HepG2 (cell line): ENCODE data around the gene SCAMP3. TPM values are rescaled to one million over a fixed set of nuclear protein-coding genes. Genes with fewer than 3 reads are reported as not detected.

ENCODE experiments used
- ATRX ChIP-seq: sonication (generic); formaldehyde crosslinking; IDR thresholded peaks from 2 replicates; pipeline ENCODE4 v1.4.0; 2020; ENCODE audit warnings: missing genetic modification reagents, borderline replicate concordance
- CENPBD1 ChIP-seq: sonication (generic); formaldehyde crosslinking; IDR thresholded peaks from 2 replicates; pipeline ENCODE4 v1.8.0; 2022; ENCODE audit warnings: missing genetic modification reagents, low read depth, mild to moderate bottlenecking, borderline replicate concordance
- GTF2F1 ChIP-seq: fragments of 150-350 bp; IDR thresholded peaks from 2 replicates; pipeline ENCODE4 v1.6.1; 2014; ENCODE audit warnings: low read length
- MIER2 ChIP-seq: IDR thresholded peaks from 2 replicates; pipeline ENCODE4 v1.6.1; 2016; ENCODE audit warnings: missing biosample characterization, missing genetic modification reagents
- MIXL1 ChIP-seq: IDR thresholded peaks from 2 replicates; pipeline ENCODE4 v1.6.1; 2016
- NPAS2 ChIP-seq: sonication (generic); formaldehyde crosslinking; IDR thresholded peaks from 2 replicates; pipeline ENCODE4 v1.8.0; 2022; ENCODE audit warnings: mild to moderate bottlenecking, missing genetic modification reagents, borderline replicate concordance
- NR3C1 ChIP-seq: sonication (generic); formaldehyde crosslinking; IDR thresholded peaks from 2 replicates; pipeline ENCODE4 v1.4.0; 2020; ENCODE audit warnings: missing genetic modification reagents
- RBM22 ChIP-seq: fragments of 200-400 bp; formaldehyde crosslinking; optimal IDR thresholded peaks from 2 replicates; pipeline ENCODE3; 2017; ENCODE audit warnings: mild to moderate bottlenecking, low read length, moderate library complexity
- RCOR2 ChIP-seq: IDR thresholded peaks from 2 replicates; pipeline ENCODE4 v1.6.1; 2016; ENCODE audit warnings: missing biosample characterization, missing genetic modification reagents
- TOE1 ChIP-seq: sonication (generic); formaldehyde crosslinking; IDR thresholded peaks from 2 replicates; pipeline ENCODE4 v1.4.0; 2020; ENCODE audit warnings: mild to moderate bottlenecking, missing genetic modification reagents
- U2AF1 ChIP-seq: fragments of 200-400 bp; formaldehyde crosslinking; optimal IDR thresholded peaks from 2 replicates; pipeline ENCODE3; 2017; ENCODE audit warnings: mild to moderate bottlenecking, low read depth, low read length
- ZFX ChIP-seq: sonication (generic); formaldehyde crosslinking; IDR thresholded peaks from 2 replicates; pipeline ENCODE4 v1.4.0; 2020; ENCODE audit warnings: mild to moderate bottlenecking, low read depth, missing genetic modification reagents, moderate library complexity
- ZKSCAN8 ChIP-seq: IDR thresholded peaks from 2 replicates; pipeline ENCODE4 v1.6.1; 2016; ENCODE audit warnings: borderline replicate concordance, missing genetic modification reagents, missing compliant biosample characterization
- ZNF512 ChIP-seq: sonication (generic); formaldehyde crosslinking; IDR thresholded peaks from 2 replicates; pipeline ENCODE4 v1.4.0; 2020; ENCODE audit warnings: mild to moderate bottlenecking, missing genetic modification reagents
- ZNF629 ChIP-seq: sonication (generic); formaldehyde crosslinking; conservative IDR thresholded peaks from 2 replicates; pipeline ENCODE4 v1.5.0; 2020; ENCODE audit warnings: missing genetic modification reagents
- ZSCAN20 ChIP-seq: sonication (generic); formaldehyde crosslinking; IDR thresholded peaks from 2 replicates; pipeline ENCODE4 v1.4.0; 2020; ENCODE audit warnings: missing genetic modification reagents, mild to moderate bottlenecking, borderline replicate concordance
- polyA plus RNA-seq, 8 experiments: library from polyadenylated mRNA; depleted of rRNA in 3 of 8; stranded (reverse) in 7 of 8; unstranded in 1 of 8; fragments of >200 nt; fragmentation: Illumina TruSeq in 4 of 8; extraction: Trizol in 4 of 8; gene quantifications; 2 replicates each; pipeline versions ENCODE4 v1.2.1 to v1.2.3, GENCODE V29; 2011 to 2016; ENCODE audit warnings: low read depth in 4 of 8, missing spikeins in 1 of 8, mixed read lengths in 1 of 8; ENCODE audit not compliant: insufficient read depth in 1 of 8
- total RNA-seq, 5 experiments: library from RNA; depleted of rRNA; stranded (reverse); fragments of >200 nt; fragmentation: Illumina TruSeq; extraction: Trizol; gene quantifications; 2 replicates each; pipeline ENCODE4 v1.2.3, GENCODE V29; 2016; ENCODE audit warnings: low read depth in 1 of 5
- TF ChIP-seq, protein P1 (sequence below): sonication (generic); formaldehyde crosslinking; IDR thresholded peaks from 2 replicates; pipeline ENCODE4 v1.8.0; 2022; ENCODE audit warnings: missing genetic modification reagents, mild to moderate bottlenecking, borderline replicate concordance
- TF ChIP-seq, protein P2 (sequence below): sonication (generic); formaldehyde crosslinking; conservative IDR thresholded peaks from 2 replicates; pipeline ENCODE4 v1.5.0; 2020; ENCODE audit warnings: missing genetic modification reagents
- TF ChIP-seq, protein P3 (sequence below): sonication (generic); formaldehyde crosslinking; IDR thresholded peaks from 2 replicates; pipeline ENCODE4 v1.4.0; 2020; ENCODE audit warnings: missing genetic modification reagents

Gene SCAMP3
- total and polyA plus RNA-seq, 2 of the 13 experiments (the other 11 are each of a cell fraction or from before 2014, with no cell fraction given), result 46.8 to 83.3 TPM

DNA sequence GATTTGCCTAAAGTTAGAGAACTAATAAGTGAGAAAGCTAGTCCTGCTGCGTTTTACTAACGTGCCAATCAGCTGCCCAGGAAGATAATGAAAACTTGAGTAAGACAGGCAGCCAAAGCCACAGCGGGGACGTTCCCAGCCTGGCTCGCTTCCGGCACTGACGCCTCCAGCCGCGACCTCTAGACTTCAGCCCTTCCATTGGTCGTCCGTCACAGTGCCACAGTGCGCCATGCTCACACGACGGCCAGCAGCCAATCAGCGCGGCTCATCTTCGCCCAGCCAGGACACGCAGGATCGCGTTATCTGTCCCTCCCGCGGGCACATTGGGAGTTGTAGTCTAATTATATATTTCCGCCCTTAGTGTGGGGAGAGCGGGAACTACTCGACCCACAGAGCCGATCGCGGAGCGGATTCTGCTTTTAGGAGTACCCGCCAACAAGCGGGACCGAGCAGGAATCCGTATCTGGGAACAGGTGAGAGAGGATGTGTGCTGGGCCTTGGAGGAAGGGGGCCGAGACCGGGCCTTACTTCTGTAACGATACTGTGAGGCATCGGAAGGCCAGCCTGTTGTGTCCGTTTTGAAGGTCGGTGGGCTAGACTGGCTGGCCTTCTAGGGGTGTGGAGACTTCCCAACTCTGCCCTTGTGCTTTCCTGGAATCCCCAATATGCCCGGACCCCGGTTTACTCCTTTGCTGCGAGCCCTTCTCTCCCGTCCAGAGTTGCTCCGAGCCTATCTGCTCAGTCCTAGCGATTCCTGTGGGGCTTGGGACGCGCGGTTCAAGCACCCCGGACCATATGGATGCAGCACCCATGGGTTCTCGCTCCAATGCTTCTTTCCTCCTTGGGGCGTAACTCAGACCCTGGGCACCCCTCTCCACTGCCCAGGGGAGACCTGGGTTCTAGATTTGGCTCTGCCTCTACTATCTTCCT lies 46.6 kb upstream of the SCAMP3 start, which contains the start of gene FDPS (continued):
- TF ChIP-seq ATRX (CRISPR knock-in tag) (no peak), MIXL1 (CRISPR knock-in tag) (peak; percentile 95), ZSCAN20 (CRISPR knock-in tag) (no peak), ZNF512 (CRISPR knock-in tag) (no peak), ZKSCAN8 (CRISPR knock-in tag) (peak; percentile 27; the same call in 1 of the 2 replicates), GTF2F1 (0 out of 2 replicates have a peak, but pooled peaks have one; percentile 30), MIER2 (CRISPR knock-in tag) (no peak), CENPBD1 (CRISPR knock-in tag) (no peak), ZNF629 (CRISPR knock-in tag) (no peak), RBM22 (no peak), NR3C1 (CRISPR knock-in tag) (no peak), TOE1 (CRISPR knock-in tag) (no peak), NPAS2 (CRISPR knock-in tag) (no peak), RCOR2 (CRISPR knock-in tag) (no peak), ZFX (CRISPR knock-in tag) (peak; percentile 81), U2AF1 (no peak)
- TF ChIP-seq, protein P1, sequence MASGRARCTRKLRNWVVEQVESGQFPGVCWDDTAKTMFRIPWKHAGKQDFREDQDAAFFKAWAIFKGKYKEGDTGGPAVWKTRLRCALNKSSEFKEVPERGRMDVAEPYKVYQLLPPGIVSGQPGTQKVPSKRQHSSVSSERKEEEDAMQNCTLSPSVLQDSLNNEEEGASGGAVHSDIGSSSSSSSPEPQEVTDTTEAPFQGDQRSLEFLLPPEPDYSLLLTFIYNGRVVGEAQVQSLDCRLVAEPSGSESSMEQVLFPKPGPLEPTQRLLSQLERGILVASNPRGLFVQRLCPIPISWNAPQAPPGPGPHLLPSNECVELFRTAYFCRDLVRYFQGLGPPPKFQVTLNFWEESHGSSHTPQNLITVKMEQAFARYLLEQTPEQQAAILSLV, result 0 out of 2 replicates have a peak, but pooled peaks have one; percentile 56
- TF ChIP-seq, protein P2, sequence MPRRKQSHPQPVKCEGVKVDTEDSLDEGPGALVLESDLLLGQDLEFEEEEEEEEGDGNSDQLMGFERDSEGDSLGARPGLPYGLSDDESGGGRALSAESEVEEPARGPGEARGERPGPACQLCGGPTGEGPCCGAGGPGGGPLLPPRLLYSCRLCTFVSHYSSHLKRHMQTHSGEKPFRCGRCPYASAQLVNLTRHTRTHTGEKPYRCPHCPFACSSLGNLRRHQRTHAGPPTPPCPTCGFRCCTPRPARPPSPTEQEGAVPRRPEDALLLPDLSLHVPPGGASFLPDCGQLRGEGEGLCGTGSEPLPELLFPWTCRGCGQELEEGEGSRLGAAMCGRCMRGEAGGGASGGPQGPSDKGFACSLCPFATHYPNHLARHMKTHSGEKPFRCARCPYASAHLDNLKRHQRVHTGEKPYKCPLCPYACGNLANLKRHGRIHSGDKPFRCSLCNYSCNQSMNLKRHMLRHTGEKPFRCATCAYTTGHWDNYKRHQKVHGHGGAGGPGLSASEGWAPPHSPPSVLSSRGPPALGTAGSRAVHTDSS, result no peak
- TF ChIP-seq, protein P3, sequence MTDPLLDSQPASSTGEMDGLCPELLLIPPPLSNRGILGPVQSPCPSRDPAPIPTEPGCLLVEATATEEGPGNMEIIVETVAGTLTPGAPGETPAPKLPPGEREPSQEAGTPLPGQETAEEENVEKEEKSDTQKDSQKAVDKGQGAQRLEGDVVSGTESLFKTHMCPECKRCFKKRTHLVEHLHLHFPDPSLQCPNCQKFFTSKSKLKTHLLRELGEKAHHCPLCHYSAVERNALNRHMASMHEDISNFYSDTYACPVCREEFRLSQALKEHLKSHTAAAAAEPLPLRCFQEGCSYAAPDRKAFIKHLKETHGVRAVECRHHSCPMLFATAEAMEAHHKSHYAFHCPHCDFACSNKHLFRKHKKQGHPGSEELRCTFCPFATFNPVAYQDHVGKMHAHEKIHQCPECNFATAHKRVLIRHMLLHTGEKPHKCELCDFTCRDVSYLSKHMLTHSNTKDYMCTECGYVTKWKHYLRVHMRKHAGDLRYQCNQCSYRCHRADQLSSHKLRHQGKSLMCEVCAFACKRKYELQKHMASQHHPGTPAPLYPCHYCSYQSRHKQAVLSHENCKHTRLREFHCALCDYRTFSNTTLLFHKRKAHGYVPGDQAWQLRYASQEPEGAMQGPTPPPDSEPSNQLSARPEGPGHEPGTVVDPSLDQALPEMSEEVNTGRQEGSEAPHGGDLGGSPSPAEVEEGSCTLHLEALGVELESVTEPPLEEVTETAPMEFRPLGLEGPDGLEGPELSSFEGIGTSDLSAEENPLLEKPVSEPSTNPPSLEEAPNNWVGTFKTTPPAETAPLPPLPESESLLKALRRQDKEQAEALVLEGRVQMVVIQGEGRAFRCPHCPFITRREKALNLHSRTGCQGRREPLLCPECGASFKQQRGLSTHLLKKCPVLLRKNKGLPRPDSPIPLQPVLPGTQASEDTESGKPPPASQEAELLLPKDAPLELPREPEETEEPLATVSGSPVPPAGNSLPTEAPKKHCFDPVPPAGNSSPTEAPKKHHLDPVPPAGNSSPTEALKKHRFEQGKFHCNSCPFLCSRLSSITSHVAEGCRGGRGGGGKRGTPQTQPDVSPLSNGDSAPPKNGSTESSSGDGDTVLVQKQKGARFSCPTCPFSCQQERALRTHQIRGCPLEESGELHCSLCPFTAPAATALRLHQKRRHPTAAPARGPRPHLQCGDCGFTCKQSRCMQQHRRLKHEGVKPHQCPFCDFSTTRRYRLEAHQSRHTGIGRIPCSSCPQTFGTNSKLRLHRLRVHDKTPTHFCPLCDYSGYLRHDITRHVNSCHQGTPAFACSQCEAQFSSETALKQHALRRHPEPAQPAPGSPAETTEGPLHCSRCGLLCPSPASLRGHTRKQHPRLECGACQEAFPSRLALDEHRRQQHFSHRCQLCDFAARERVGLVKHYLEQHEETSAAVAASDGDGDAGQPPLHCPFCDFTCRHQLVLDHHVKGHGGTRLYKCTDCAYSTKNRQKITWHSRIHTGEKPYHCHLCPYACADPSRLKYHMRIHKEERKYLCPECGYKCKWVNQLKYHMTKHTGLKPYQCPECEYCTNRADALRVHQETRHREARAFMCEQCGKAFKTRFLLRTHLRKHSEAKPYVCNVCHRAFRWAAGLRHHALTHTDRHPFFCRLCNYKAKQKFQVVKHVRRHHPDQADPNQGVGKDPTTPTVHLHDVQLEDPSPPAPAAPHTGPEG (CRISPR knock-in tag), result no peak
